Stimulated activated effector memory CD8-positive, alpha-beta T cell treated with anti-CD3 and anti-CD28 coated beads, Interleukin-12 subunit alpha, Interleukin-12 subunit beta, amount 100 ng/mL, for 72 hours (primary cell): ENCODE data around the gene PCDHA1.

Experiments used
- ATAC-seq: fragments of 150-1000 bp; cut with Tn5 transposase; 2 replicates; pipeline ENCODE4 v1.10.0; 2021
- DNase-seq, 2 donors: peaks; one replicate each; pipeline ENCODE4 v3.0.0; 2021 to 2022; ENCODE audit warnings: low spot score in 2 of 2
- H3K27ac Mint-ChIP-seq: one replicate; pipeline ENCODE4 v1.8.0; 2022; ENCODE audit warnings: mild to moderate bottlenecking, mixed read lengths
- H3K36me3 Mint-ChIP-seq: one replicate; pipeline ENCODE4 v1.8.0; 2022; ENCODE audit warnings: mild to moderate bottlenecking, mixed read lengths
- H3K4me1 Mint-ChIP-seq: one replicate; pipeline ENCODE4 v1.8.0; 2022; ENCODE audit warnings: mixed read lengths
- H3K4me3 Mint-ChIP-seq: one replicate; pipeline ENCODE4 v1.8.0; 2022; ENCODE audit warnings: mild to moderate bottlenecking, mixed read lengths
- H3K9me3 Mint-ChIP-seq: one replicate; pipeline ENCODE4 v1.8.0; 2022; ENCODE audit warnings: mixed read lengths

PCDHA1 gene

GRCh38 chr5:141003791-141004611 lies 218.1 kb downstream of the PCDHA1 start:
- Mint-ChIP-seq H3K27ac (no peak overlapping the region), H3K9me3 (no peaks in the 10 kb centered on the region), H3K4me3 (no peak overlapping the region), H3K36me3 (no peaks in the 10 kb centered on the region), H3K4me1 (peaks cover 8% of the 10 kb centered on the region)
- no peak for DNase-seq
- ATAC-seq = no peak

DNA sequence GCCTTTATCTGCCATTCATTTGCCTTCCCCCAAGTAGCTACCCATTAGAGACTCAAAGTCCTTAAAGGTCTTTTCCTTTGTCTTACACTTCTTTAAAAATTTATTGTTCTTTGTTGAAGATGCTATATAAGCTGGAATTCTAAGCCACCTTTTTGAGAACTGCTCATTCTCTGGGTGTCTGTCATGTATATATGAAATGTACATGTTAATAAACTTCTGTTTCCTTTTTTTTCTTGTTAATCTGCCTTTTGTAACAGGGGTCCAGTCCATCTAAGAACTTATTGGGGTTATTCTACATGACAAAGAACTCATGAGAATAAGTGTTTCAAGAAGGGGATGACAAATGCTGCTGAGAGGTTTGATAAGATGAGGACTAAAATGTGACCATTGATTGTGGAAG lies 221.9 kb downstream of the PCDHA1 start:
- Mint-ChIP-seq H3K9me3 (no peaks in the 10 kb centered on the region), H3K36me3 (no peaks in the 10 kb centered on the region), H3K27ac (no peak overlapping the region), H3K4me3 (no peak overlapping the region), H3K4me1 (no peaks in the 10 kb centered on the region)
- DNase-seq = no peak
- no peak for ATAC-seq

GRCh38 chr5:141010047-141010793 lies 224.3 kb downstream of the PCDHA1 start:
- Mint-ChIP-seq H3K4me3 (no peak overlapping the region), H3K36me3 (no peaks in the 10 kb centered on the region), H3K9me3 (no peaks in the 10 kb centered on the region), H3K27ac (no peak overlapping the region), H3K4me1 (no peaks in the 10 kb centered on the region)
- no peak for DNase-seq
- no peak for ATAC-seq

- H3K9me3 Mint-ChIP-seq = peaks cover 3% of the 10 kb centered on the region
- H3K4me1 Mint-ChIP-seq = no peaks in the 10 kb centered on the region
- H3K4me3 Mint-ChIP-seq = no peak overlapping the region
- H3K27ac Mint-ChIP-seq = no peak overlapping the region
- DNase-seq (no peak), ATAC-seq (no peak)
- no peaks in the 10 kb centered on the region for H3K36me3 Mint-ChIP-seq
Observed at GRCh38 chr5:141017943-141018342, 232.0 kb downstream of the PCDHA1 start.

- Mint-ChIP-seq H3K4me1 (no peaks in the 10 kb centered on the region), H3K4me3 (no peak overlapping the region), H3K36me3 (no peaks in the 10 kb centered on the region), H3K9me3 (peaks cover 7% of the 10 kb centered on the region), H3K27ac (no peak overlapping the region)
- DNase-seq = no peak
- no peak for ATAC-seq
Observed at GRCh38 chr5:141022384-141022783, 236.4 kb downstream of the PCDHA1 start.

DNA sequence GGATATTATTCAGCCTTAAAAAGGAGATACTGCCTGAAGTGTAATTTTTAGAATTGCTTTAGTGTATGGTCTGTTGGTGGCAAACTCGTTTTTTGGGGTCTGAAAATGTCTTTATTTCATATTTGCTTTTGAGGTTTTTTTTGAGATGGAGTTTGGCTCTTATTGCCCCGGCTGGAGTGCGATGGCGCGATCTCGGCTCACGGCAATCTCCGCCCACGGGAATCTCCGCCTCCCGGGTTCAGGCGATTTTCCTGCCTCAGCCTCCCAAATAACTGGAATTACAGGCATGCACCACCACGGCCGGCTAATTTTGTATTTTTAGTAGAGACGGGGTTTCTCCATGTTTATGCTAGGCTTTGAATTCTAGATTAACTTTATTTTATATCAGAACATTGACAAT lies 245.1 kb downstream of the PCDHA1 start:
- no peak for DNase-seq
- H3K4me3 Mint-ChIP-seq = no peak overlapping the region
- H3K36me3 Mint-ChIP-seq = no peaks in the 10 kb centered on the region
- H3K4me1 Mint-ChIP-seq = no peaks in the 10 kb centered on the region
- no peak overlapping the region for H3K27ac Mint-ChIP-seq
- no peaks in the 10 kb centered on the region for H3K9me3 Mint-ChIP-seq
- ATAC-seq = no peak

DNA sequence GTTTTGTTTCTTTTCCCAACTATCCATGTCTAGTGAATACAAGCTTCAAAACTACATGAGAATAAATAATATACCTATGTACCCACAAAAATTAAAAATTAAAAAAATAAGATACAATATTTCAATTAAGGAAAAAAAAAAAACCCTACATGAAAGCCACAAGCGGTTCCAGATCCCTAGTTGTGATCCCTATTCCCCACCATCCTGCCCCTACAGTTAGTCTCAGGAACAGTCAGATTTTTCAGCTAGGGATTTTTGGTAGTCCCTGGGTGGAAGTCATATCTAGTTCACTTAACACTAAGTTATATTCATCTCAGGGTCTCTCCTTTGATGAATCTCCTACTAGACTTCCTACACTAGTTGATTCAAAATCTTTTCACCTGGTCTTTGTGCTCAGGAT lies 246.7 kb downstream of the PCDHA1 start:
- Mint-ChIP-seq H3K4me1 (no peaks in the 10 kb centered on the region), H3K4me3 (no peak overlapping the region), H3K9me3 (no peaks in the 10 kb centered on the region), H3K36me3 (no peaks in the 10 kb centered on the region), H3K27ac (no peak overlapping the region)
- ATAC-seq = no peak
- no peak for DNase-seq

DNA sequence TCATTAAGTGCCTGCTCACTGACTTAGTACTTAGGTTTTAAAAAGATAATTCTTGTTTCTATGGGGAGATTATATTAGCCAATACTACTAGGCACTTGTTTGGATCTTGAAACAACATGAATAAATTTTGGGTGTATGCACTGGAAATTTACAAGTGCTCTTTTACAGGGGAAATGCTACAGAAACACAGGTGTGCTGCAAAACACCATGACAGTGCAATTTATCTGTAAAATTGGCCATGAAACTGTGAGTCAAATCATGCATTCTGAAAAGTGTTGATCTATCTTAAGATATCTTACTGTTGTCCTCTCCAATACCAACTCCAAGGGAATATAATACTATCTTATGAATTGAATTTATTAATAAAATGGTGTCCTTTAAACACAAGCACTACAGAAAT lies 253.1 kb downstream of the PCDHA1 start:
- H3K4me1 Mint-ChIP-seq = no peaks in the 10 kb centered on the region
- ATAC-seq = no peak
- H3K4me3 Mint-ChIP-seq = no peak overlapping the region
- H3K27ac Mint-ChIP-seq = no peak overlapping the region
- H3K9me3 Mint-ChIP-seq = no peaks in the 10 kb centered on the region
- no peaks in the 10 kb centered on the region for H3K36me3 Mint-ChIP-seq
- DNase-seq = no peak

DNA sequence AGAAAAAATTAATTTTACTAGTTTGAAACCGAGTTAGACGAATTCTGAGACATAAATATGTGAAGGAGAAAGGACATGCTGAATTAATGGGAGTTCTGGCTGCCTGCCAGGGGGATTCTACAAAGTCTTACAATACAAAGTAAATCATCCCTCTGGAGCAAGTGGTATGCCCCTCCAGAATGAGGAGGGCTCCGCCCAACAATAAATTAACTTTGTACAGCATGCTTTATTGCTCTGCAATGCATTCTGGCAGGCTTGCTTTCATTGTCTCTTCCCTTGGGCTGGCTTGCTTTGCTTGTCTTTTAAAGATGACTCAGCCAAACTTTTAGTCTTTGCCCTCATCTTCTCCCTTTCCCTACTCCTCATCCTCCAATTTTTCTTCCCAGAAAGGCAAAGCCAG lies 253.6 kb downstream of the PCDHA1 start:
- no peak for ATAC-seq
- Mint-ChIP-seq H3K4me1 (no peaks in the 10 kb centered on the region), H3K9me3 (no peaks in the 10 kb centered on the region), H3K27ac (no peak overlapping the region), H3K36me3 (no peaks in the 10 kb centered on the region), H3K4me3 (no peak overlapping the region)
- DNase-seq = no peak

DNA sequence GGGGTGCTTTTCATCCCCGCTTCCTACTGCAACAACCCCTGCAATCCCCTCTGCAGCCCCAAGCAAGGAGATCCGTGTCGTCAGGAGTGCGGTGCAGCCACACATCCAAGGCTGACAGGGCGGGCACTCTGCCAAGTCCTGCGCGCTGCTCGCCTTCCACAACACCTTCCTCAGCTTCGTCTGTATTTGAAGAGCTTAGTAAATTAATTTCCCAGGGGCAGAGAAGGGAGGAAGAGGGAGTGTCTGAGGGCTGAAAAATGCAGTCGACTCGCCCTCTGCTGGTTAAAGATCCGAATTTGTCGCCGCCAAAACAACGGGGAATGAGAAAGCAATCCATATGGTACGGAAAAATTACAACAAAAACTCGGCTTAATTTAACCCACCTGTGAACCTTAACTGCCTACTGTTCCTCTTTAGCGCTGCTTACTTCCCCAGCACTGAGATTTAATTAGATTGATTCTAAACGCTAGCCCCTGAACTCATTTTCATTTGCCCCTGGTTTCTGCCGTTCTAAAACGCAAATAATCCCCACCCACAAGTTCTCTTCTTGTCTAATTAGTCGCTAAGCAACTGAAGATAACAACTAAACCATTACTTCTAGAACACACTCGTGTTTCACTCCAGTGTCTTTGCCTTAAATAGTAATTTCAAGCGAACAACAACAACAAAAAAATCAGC lies 254.3 kb downstream of the PCDHA1 start:
- Mint-ChIP-seq H3K27ac (no peak overlapping the region), H3K9me3 (no peaks in the 10 kb centered on the region), H3K4me1 (no peaks in the 10 kb centered on the region), H3K36me3 (no peaks in the 10 kb centered on the region), H3K4me3 (no peak overlapping the region)
- ATAC-seq (no peak), DNase-seq (no peak)

GRCh38 chr5:141040771-141041426 lies 255.0 kb downstream of the PCDHA1 start:
- Mint-ChIP-seq H3K9me3 (no peaks in the 10 kb centered on the region), H3K4me1 (no peaks in the 10 kb centered on the region), H3K36me3 (no peaks in the 10 kb centered on the region), H3K4me3 (no peak overlapping the region), H3K27ac (no peak overlapping the region)
- DNase-seq (peak; percentile 25 to 78), ATAC-seq (peak; percentile 48)

DNA sequence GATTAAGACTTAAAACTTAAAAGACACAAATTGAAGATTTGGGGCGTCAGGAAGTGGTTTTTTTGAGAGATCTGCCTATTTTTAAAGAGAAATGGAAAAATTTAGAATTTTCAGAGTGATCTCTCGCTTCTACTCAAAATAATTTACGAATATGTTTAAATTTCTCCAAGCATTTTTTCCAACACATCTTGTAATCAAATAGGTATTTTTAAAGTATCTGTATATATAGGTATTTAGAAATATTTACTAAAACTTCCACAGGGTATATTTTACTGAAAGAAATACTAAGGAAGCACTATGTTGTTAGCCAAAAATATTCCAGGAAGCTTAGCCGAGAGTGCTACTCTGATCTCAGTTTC lies 255.5 kb downstream of the PCDHA1 start:
- DNase-seq = no peak
- no peak for ATAC-seq
- Mint-ChIP-seq H3K4me1 (no peaks in the 10 kb centered on the region), H3K4me3 (no peak overlapping the region), H3K27ac (no peak overlapping the region), H3K9me3 (peaks cover 3% of the 10 kb centered on the region), H3K36me3 (no peaks in the 10 kb centered on the region)

DNA sequence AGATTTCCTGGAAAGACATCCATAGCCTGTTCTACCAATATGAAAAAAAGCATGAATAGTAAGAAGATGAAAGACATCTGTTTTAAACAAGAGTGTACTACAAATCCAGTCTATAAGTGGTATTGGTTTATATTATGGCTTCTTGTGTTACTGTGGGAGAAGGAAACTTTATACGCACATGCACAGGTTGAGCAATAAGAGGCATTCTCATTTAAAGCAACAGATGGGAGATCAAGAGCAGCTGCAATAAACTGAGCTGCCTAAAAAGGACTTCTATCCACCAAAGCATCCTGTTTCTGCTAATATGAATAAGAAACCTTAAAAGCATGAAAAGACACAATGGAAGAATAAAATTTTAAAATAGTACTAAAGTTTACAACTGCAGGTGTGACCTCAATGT lies 256.6 kb downstream of the PCDHA1 start:
- Mint-ChIP-seq H3K27ac (no peak overlapping the region), H3K36me3 (no peaks in the 10 kb centered on the region), H3K4me3 (no peak overlapping the region), H3K9me3 (peaks cover 3% of the 10 kb centered on the region), H3K4me1 (no peaks in the 10 kb centered on the region)
- DNase-seq (no peak), ATAC-seq (no peak)

DNA sequence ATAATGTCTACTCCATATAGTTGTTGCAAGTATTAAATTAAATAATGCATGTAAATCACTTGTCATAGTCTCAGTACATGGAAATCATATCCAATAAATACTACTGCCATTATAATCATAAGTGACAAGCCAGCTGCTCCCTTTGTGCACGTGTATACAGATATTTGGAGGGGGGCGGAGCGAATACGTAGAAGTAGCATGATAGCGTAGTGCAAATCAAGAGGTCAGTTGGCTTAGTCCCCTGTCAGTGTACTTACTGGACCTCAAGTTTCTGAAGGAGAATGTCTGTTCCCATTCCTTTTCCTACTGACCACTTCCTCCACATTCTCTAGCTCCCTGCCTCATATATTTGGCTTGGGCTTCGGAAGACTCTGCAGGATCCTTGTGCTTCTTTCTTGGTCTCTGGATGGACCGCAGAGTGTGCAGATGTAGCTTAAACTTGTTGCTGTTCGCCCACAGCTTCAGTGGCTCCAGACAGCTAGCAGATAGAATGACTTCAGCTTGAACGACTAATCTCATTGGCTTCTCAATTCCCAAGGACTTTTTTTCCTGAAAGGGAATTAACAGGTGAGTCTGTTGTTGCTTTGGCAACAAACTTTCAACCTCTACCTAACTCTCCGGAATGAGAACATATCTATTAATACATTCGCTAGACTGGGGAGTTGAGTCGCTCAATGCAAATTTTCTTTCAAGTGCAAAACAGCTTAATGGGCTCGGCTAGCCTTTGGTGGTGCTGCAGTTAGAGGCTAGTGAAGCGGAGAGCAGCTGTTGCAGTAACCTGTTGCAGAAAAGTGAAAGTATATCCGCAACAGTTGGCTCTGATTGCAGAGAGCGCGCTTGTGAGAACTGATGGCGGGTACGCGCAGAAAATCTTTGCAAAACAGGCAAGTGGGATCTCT lies 264.9 kb downstream of the PCDHA1 start, which contains the start of gene PCDHB1:
Gene PCDHB1 (plus strand): TSS at position 753 of the 899 bp plus-strand sequence. CDS start 97 bp downstream, at position 850.
- peaks cover 10% of the 10 kb centered on the region for H3K9me3 Mint-ChIP-seq
- H3K4me3 Mint-ChIP-seq = no peak within 1 kb of the TSS
- no peaks in the 10 kb centered on the region for H3K36me3 Mint-ChIP-seq
- H3K27ac Mint-ChIP-seq = no peak within 1 kb of the TSS
- DNase-seq (no peak), ATAC-seq (no peak)
- H3K4me1 Mint-ChIP-seq = no peaks in the 10 kb centered on the region
